GM19328 (cell line): Measurements from ENCODE around the gene ATP13A5.

Experiments
- ATAC-seq: cut with Tn5 transposase; IDR thresholded peaks from one replicate; pipeline ENCODE4 v1.9.1; 2021; ENCODE audit warnings: mild to moderate bottlenecking, moderate library complexity; ENCODE audit not compliant: unreplicated experiment

ATP13A5 gene

DNA sequence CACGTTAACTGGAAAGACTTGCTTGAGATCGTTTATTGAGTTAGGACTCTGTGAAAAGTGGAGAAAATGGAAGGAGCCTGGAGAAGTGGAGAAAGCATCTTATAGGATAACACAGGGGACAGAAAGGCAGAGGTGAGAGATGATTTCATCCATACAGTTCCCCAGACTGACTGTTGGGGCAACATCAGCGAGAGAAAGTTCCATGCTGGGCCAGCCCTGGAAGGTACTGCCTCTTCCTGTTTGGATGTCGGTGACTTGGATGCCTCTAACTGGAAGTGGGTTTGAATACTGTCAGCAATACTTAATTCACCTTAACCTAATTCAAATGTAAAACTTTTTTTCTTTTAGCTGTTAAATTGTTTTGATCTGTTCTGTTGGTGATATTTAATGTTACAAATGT, 32.3 kb downstream of the ATP13A5 start:
- no peak for ATAC-seq

DNA sequence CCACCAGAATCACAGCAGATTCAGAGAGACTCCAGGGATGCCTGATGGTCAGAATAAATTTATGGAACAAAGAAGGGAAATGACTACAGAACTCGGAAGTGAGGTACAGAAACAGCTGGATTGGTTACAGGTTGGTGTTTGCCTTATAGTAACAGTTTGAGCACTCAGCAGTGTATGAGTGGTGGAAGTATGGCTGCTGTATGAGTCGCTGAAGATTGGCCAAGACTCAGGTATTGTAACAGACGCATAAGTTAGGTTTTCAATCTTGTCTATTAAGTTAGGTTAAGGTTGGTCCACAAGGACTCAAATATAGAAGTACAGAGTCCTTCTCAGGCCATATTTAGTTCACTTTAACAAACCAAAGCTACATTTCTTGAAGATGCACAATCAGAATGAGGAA, 33.1 kb downstream of the ATP13A5 start:
- ATAC-seq = no peak

DNA sequence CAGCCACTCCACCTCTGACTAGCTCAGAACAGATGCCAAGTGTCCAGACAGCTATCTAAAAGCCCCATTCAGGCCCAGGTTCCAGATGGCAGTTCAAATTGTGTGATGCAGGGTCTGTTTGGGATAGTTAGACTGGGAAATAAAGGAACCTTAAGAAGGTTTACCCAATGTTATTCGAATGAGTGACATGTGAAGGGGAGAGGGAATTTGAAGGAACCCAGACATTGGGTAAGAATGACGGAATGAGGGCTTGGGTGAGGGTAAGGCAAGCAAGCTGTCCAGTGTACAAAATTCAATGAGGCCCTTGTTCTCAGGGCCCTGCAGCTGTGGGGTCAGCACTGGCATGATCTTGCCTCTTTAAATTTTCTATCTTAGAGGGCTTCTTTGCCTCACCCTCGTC, 34.1 kb downstream of the ATP13A5 start:
- no peak for ATAC-seq

DNA sequence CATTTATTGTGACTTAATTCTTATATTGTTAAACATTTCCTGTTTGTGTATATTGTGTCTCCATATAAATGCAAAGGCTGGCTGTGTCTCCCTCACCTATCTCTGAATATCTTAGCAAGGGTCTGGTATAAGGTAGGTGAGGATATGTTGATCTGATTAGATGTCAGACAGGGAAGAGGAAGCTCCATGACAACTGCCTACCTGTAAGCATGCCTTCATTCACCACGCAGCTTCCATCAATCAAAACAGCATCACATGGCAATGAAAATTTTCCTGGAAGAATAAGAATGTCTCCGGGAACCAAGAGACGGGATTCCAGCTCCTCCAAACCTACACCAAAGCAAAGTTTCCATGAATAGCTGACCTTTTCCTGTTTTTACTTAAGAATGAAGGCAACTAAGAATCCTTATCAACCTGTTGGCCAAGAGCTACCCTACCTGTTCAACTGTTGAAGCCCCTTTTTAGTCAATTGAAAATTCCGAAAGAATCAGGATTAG, 34.8 kb downstream of the ATP13A5 start:
- no peak for ATAC-seq

DNA sequence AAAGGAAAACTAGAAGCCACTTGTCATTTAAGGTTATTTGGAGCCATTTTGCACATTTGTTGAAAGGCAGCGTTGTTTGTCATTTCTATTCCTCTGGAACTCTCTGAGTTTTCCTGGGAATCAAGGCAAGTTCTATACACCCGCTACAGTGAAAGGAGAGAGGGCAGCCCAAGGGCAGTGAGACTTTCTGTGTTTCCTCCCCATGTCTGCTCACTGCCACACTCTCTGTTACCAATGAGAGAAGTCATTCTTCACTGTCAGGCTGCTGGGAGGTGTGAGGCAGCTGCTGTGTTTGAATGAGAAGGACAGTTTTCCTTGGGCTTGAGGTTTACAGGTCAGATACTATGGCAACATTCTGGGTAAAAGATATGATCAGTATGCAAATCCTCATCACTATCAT, 36.0 kb downstream of the ATP13A5 start:
- no peak for ATAC-seq

DNA sequence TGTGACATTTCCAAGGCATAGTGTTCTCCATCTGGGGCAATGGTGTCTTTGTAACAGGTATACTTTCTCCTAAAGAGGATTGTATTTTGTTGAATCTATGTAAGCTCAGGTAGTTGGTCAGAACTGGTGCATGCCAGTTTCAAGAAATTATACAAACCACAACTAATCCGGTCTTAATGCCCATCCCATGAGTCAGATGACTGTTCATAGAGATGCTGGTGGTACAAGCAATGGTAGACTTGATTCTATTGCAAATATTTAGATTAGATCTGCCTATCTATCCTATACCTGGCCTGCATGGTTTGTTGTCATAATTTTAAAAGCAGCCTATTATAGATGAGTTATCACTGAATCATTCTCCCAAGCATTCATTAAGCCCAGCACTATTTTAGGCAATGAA, 43.5 kb downstream of the ATP13A5 start:
- no peak for ATAC-seq

DNA sequence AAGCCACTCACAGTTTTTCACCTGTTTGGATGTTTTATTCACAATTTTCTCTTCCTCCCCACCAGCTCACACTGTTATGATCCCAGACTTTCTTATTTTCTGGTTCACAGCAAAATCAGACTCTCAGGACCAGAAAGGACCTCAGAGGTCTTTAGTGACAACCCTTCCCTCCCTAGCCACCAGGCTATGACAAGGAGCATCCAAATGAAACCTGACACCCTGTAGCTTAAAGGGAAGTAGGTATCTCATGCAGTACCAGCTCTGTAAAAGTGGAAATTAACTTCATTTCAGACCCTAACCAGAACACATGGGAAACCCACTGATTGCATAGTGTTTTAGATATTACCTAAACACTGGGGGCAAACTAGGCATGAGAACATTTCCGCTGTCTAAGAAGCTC, 45.3 kb downstream of the ATP13A5 start:
- ATAC-seq = no peak

DNA sequence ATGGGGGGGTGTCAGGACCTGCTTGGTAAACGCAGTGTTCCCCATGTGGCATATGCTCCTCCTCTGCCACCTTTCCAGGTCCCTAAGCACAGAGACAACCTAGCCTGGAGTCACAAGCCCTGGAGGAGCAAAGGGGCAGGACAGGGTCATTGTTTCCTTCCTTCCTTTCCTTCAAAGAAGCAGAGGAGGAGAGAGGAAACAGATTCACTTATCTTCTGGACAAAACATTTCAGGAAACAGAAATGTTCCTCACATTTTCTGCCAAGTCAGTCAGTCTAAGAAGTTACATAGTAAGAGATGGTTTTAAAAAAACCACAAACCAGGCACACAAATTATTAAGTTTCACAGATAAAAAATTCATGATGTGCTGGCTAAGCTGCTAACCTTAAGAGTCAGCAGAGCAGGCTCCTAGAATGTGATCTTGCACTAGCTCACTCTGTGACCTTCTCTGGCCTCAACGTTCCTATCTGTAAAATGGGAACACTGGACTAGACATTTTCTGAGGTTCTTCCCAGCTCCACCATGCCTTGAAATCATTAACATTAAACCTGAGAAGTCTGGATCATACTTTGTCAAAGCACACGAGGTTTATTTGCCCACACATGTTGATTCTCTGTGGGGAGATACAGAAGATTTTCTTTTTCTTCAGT, 47.9 kb downstream of the ATP13A5 start:
- ATAC-seq = no peak

DNA sequence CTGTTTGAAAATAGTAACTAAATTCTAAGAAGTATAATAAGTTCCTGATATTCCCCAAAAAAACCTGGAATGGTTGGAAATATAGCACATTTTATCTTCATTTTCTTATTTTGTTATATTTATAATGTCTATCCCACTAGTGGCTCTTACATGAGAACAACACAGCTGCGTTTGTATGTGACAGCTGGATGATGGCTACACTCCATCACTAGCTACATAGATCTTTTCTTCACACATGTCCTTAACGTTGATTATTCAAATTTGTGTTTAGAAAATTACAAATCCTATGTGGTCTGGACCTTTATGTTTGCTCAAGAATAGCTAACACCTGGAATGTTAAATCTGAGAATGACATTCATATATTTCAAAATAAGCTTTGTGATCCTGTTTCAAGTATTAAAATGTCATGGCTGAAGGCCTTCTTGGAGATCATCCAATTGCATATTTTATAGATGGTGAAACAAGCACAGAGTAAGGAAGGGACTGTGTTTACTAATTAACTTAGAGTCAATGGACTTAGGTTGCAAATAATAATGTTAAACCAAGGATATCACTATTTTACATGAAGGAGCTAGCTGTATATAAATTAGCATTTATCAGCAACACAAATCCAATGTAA, 60.8 kb downstream of the ATP13A5 start:
- ATAC-seq = no peak

DNA sequence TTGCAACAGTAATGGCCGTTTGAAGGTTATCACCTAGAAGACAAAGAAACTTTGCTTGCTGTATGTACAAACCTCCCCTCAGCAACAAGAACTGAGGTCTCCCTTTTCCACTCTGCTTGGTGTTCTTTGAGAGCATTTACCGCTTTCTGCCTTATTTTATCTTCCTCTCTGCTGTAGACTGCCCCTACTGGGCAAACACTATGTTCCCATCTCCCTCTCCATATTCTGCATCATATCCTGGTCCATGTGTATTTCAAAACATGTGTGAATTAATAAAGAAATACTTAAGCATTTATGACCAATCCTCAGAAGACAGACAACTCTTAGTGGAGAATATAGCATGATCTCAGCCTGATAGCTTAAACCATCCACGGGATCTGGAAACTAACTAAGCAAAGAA, 64.4 kb downstream of the ATP13A5 start:
- ATAC-seq = no peak

DNA sequence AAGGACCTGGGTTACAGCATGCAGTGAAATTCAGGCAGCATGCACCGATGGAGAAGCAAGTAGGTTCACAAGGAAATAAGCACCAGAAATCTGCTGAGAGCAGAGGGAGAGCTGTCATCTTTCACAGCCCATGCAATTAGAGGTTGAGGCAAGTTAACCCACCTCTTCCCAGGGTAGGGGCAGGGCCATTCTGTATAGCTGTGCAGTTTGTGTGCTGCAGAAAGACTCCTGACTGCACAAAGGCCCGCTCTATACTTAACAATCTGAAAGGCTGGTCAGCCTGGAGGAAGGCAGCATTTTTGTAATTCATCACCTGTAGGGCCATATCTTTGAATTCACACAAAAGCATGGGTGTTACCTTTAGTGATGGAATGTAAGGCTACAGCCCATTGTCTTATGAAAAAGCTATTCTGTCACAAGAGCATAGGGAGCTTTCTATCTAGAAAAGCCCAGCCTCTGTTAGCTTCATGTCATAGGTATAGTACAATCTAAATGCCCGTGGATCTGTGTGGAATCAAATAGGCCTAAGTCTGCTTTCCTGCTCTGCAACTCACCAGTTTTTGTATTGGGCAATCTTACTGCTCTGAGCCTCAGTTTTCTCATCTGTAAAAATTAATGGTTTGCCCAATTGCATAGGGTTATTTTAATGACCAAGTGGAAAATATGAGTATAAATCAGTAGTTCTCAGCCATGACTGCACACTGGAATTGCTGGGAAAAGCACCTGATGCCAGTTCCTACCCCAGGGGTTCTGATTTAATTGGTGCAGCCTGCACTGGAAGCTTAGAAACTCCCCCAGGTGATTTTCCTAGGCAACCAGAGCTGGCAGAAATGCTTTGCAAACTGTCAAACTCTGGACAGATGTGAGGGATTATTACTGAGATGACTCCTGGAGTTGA, 65.2 kb downstream of the ATP13A5 start:
- ATAC-seq = no peak

DNA sequence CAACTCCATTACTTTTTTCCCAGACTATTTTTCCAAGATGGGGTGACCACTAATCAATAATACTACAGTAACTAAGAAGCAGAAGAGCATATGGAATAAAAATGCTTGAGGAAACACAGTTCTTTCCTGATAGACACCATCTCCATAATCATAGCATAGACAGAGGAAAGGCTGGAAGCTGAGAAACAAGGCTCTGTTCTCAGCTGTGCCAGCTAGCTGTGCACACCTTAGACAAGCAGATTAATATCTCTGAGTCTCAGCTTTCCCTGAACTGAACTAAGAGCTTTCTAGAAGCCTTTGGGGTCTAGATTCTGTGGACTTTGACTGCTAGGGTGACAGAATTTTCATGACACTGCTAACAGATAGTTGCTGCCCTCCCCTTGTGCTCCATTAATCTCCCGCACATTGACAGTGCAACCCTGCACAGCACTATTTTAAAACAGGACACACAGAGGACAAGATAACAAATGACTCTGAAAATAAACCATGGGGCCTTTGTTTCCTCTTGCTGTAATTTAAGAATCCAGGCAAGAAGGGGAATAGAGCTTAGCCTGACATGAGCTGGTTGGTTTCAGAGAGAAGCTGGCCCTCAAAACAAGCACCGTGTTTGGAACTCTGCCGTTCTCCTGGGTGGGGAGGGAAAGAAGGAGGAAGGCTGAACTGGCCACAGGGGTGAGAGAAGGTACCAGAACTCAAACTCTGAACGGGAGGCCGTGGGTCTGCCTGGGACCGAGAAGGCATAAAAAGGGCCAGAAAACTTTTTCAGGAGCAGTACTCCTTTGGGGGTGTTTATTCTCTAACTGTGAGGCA, 67.4 kb downstream of the ATP13A5 start:
- ATAC-seq = no peak

DNA sequence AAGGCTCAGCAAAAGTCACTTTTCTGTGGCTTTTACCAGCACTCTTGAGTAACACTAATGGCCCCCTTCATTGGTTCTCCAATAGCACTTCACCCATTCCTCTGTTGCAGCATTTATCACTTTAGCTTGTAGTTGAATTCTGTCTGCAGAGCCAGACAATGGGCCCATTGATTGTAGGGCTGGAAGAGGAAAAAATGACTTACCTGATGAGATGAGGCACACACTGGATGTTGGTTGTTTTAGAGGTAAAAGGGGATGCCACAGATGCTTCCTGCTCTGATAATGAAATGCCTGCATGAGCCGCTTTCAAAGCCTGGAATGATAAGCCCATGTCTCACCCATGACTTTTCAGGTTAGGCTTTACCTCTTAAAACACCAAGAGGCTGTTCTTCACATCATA, 73.2 kb downstream of the ATP13A5 start:
- ATAC-seq = no peak

DNA sequence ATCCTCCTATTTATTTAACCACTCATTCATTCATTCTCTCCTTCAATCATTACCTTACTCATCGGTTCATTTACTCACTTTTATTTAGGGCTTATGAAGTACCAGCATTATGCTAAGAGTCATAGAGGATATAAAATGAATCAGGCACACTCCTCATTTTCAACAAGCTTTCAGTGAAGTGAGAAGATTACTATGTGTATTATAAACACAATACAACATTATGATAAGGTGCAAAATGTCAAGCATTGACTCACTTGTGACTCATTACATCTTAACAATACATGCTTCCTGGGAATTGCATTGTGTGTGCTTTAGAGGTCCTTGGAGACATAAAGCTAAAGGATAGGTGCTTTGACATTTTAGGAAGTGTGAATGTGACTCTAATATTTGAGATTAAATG, 77.1 kb downstream of the ATP13A5 start:
- ATAC-seq = no peak

DNA sequence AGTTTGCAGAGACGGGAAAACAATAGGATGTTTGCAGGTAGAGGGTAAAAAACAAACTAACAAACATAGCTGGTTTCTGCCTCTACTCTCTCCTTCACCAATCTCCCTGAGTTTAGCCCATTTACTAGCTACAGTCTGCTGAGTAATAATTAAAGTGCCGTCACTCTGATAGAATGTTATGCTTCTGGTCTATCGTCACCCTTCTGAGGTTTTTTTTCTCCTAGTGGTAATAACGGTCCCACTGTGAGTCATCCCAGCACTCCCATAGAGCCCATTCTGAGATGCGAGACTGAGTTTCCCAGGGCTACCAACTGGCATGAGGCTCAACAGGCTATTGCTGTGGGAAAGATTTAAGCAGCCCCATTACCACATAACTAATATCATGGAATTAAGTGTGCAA, 81.1 kb downstream of the ATP13A5 start:
- no peak for ATAC-seq

DNA sequence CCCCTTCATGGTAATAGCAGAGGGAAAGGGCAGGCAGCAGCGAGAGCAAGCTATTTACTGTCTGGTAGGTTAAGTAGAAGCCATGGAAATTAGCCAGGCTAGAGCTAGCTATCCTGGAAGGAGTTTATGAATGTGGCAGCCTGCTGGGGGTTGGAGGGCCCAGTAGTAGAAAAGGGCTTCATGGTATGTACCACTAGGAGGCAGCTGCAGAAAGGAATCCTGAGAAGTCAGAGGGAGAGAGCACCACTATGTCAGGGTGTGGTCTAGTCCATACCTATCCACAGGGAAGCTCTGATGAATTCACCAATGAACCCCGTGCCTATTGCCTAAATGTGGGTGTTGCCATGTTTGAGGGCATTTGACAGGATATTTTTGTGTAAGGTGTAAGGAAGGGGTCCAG, 82.6 kb downstream of the ATP13A5 start:
- no peak for ATAC-seq

DNA sequence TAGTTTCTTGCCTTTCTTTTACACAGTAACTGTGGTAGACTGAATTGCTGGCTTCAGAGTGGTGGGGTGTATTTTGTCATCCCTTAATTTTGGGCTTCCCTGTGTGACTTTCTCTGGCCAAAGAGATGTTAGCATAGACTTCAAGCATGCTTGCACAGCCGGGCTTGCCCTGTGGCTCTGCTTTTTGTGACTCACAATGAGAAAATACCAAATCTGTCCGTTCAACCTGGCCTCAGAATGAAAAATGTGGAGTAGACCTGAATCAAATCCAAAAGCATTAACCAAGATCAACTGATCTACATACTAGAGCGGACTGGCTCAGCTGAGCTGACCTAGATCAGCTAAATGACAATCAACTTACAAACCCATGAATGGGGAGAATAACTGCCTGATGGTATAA, 86.2 kb downstream of the ATP13A5 start:
- no peak for ATAC-seq

DNA sequence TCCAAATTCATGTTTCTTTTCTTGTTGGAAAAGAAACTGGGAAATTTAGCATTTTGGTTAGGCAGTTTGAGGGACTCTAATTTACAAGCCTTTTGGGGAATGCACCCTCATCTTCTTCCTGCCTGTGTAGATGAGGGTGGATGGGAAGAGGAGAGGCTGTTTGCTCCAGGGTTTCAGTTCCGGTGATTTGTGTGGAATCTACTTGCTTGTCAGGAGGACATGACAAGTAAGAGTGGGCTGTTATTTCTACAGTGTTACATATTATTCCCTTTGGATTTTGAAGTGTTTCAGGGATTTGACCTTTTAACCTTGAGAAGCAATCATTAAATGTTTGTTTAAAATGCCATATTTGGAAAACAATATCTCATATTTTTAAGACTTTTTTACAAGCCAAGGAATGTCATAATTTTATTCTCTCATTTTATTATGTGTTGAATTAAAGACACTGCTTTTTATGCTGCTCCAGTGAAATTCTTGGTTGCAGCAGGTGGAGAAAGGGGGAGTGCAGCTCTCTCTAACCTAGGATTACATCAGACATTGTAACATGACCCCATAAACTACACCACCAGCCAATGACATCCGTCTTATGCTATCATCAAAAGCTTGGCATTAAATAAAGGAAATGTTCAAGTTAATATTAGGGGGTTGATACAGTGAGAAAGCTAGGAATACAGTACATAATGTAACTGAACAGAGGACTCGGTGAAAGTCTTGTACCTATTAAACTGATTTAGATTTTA, 107.3 kb downstream of the ATP13A5 start:
- no peak for ATAC-seq

DNA sequence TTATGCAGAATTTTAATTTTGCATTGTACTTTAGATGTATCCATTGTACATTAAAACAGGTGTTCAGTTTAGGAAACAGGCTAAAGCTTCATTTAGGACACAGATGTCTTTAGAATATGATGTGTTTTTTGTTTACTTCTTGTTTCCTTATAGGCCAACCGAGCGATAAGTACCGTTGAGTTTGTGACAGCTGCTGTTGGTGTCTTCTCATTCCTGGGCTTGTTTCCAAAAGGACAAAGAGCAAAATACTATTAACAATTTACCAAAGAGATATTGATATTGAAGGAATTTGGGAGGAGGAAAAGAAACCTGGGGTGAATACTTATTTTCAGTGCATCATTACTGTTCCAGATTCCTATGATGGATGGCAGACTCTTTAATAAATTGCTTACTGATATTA, 108.1 kb downstream of the ATP13A5 start:
- no peak for ATAC-seq

DNA sequence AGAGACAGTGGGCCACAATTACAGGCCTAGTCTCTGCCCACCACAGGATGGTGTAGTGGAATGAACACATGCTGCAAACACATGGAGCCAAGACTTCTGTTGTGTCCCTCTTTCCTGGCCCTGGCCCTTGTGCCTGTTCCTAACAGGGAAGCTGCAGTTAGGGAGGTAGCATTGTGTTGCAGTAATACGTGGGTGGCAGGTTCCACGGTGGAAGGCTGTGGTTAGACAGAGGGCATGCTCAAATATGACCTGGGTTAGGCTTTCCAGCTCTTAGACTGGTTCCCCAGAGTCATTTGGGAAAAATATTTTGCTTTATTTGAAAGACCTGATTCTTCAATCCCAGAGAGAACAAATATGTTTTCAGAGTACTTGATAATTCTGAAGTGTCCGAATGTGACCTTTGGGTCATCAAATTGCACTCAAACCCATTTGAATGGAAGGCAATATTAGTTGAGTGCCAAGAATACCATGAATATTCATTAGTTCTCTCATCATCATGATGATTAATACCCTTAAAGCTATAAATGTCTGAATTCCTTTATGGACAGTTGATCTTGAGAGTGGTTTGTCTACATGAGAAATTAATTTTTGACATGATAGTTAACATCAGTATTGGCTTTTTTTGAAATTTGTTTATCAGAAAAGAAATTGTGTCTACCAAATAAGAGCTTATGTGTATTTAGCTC, 109.1 kb downstream of the ATP13A5 start:
- no peak for ATAC-seq
